Right cardiac atrium (tissue), 5 donors: ENCODE measurements around the gene ZSCAN26. TPM values are rescaled to one million over a fixed set of nuclear protein-coding genes. Genes with fewer than 3 reads are reported as not detected.

ENCODE experiments used
- ATAC-seq, 2 donors: fragments of 200-7000 bp; cut with Tn5 transposase; one replicate each; pipeline versions ENCODE4 v1.8.0 to v1.9.1; 2020; ENCODE audit warnings: moderate library complexity in 2 of 2, mild to moderate bottlenecking in 1 of 2
- DNase-seq, 3 donors: peaks; one replicate each; pipeline ENCODE4 v3.0.0-alpha.2; 2020
- H3K27ac ChIP-seq: one replicate; pipeline ENCODE4 v1.5.1; 2013; ENCODE audit warnings: mild to moderate bottlenecking, low read length, control low read depth, moderate library complexity
- H3K27me3 ChIP-seq: one replicate; pipeline ENCODE4 v1.6.1; 2013; ENCODE audit not compliant: control insufficient read depth, insufficient read depth
- H3K4me1 ChIP-seq: one replicate; pipeline ENCODE4 v1.6.1; 2013; ENCODE audit warnings: low read length; ENCODE audit not compliant: control insufficient read depth, insufficient read depth
- H3K4me3 ChIP-seq: one replicate; pipeline ENCODE4 v1.5.1; 2013; ENCODE audit warnings: low read length, control low read depth
- H3K9me3 ChIP-seq: one replicate; pipeline ENCODE4 v1.6.1; 2013; ENCODE audit warnings: low read length; ENCODE audit not compliant: control insufficient read depth
- WGBS: extraction: QIAGEN DNeasy Blood & Tissue Kit; methylation state at CpG from one replicate; pipeline ENCODE4 v1.1.7; 2013; 5-methylcytosine and 5-hydroxymethylcytosine counted together
- intact Hi-C, 4 donors: fragments of 100-400 bp; cut with DNase I; formaldehyde crosslinking; loops; one replicate each; pipeline versions ENCODE4 v1.11.0 to v1.14.0; 2022 to 2023
- polyA plus RNA-seq: library from polyadenylated mRNA; stranded (reverse); fragments of 200-250 nt; gene quantifications from one replicate; pipeline ENCODE4 v1.2.3, GENCODE V29; 2013
- total RNA-seq, 4 donors: library from RNA; stranded (reverse); fragmentation: NEBNext Ultra II Directional; extraction: Animal tissue kit (Norgen Biotek cat#: 25700); gene quantifications; one replicate each; pipeline ENCODE4 v1.2.1, GENCODE V29; 2021
- donor health status: healthy with polysubstance abuse.
- donor health status: DM: no; HTN: yes; CAD: no.
- donor health status: DM: no; HTN: no; CAD: no.
- donor health status: DM: no; HTN: yes; CAD: no; lungs with severe emphysema.
- donor health status: DM: yes; HTN: yes; CAD: no.

ZSCAN26 gene
- total and polyA plus RNA-seq, 5 donors, result 11.4 to 20.2 (median 12.9) TPM

- intact Hi-C loops, result loop anchor here in 2 of 4 donors (10.0 kb wide), 1 partner anchor 122 kb away; no protein-coding TSS in a partner anchor
Measured at GRCh38 chr6:28257042-28257441, 9.9 kb upstream of the ZSCAN26 start.

DNA sequence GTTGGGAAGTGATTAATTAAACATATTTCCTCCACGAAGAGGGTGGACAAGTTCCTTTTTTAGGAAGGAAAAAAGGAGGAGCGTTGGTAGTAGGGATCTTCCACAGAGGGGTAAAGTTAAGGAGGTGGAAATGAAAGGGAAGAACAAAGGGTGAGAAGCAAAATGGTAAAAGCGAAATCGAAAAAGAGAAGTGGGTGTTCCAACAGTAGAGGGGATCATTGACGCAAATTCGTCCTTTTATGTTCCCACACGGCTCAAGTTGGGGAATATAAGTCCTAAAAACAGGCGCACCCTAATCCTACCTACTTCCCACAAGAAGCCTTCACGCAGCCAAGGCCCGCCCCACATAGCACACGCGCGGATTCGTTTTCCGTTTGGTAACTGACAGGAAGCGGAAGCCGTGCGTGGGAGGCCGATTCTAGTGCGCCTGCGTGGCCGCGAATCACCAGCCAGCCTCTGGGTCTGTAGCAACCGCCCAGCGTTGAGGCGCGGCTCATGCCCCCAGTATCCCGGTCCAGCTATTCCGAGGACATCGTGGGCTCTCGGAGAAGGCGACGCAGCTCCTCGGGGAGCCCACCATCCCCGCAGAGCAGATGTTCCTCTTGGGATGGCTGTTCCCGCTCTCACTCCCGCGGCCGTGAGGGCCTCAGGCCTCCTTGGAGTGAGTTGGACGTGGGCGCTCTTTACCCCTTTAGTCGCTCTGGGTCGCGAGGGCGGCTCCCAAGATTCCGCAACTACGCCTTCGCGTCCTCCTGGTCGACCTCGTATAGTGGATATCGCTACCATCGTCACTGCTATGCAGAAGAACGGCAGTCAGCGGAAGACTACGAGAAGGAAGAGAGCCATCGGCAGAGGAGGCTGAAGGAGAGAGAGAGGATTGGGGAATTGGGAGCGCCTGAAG is 7.8 kb upstream of the ZSCAN26 start, which contains the start of gene NKAPL:
Gene NKAPL, plus strand, starts transcription at position 421 of the 901 bp plus-strand sequence. Its CDS starts 75 bp downstream, at position 496.
- Histone ChIP-seq H3K9me3 (no peaks in the 10 kb centered on the region), H3K4me3 (peak within 1 kb of the TSS; percentile 53), H3K27ac (no peak within 1 kb of the TSS), H3K27me3 (no peaks in the 10 kb centered on the region), H3K4me1 (peaks cover 2% of the 10 kb centered on the region)
- peak; percentile 90 to 95 (median 94) for DNase-seq
- 21% methylated on average over 58 of the region's 58 CpGs for WGBS
- intact Hi-C loops, result loop anchor here in 2 of 4 donors (10.0 kb wide), 1 partner anchor 124 kb away; no protein-coding TSS in a partner anchor
- peak; percentile 95 to 97 for ATAC-seq

More at GRCh38 chr6:28257042-28257441, 9.9 kb upstream of the ZSCAN26 start:
- WGBS, result 0% methylated on average over 1 of the region's 1 CpG
- Histone ChIP-seq H3K9me3 (no peaks in the 10 kb centered on the region), H3K4me1 (peaks cover 2% of the 10 kb centered on the region), H3K27me3 (no peaks in the 10 kb centered on the region), H3K27ac (no peak overlapping the region), H3K4me3 (no peak overlapping the region)
- DNase-seq (no peak), ATAC-seq (no peak)

GRCh38 chr6:28263922-28264321 is 3.0 kb upstream of the ZSCAN26 start:
- intact Hi-C loops, result no loop called here
- no peaks in the 10 kb centered on the region for H3K27me3 ChIP-seq
- H3K9me3 ChIP-seq, result no peaks in the 10 kb centered on the region
- DNase-seq (no peak), ATAC-seq (no peak)
- no peak overlapping the region for H3K27ac ChIP-seq
- H3K4me1 ChIP-seq, result peaks cover 2% of the 10 kb centered on the region
- H3K4me3 ChIP-seq, result no peak overlapping the region
- 61% methylated on average over 2 of the region's 2 CpGs for WGBS

GRCh38 chr6:28264834-28265401 is 2.0 kb upstream of the ZSCAN26 start:
- 50% methylated on average over 4 of the region's 4 CpGs for WGBS
- intact Hi-C loops, result no loop called here

DNA sequence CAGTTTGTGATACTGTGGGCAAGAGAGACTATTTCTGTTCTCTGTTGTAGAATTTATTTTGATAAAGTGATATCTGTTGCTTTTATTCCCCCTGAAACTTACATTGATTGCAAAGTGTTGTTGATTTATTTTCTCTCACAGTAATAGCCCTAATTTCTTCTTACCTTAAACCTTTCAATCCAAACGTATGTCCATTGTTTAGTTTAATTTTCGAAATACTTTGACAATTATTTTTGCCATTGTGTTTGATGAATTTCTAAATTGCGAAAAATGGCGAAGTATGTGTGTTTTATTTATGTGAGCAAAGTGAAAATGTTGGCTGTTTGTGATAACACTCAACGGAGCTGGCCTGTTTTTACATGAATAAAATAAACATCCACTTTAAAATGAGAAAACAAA is 381 bp upstream of the ZSCAN26 start:
- ATAC-seq, result no peak
- no peak overlapping the region for H3K27ac ChIP-seq
- H3K4me3 ChIP-seq, result peak overlapping the region; percentile 84
- WGBS, result 10% methylated on average over 5 of the region's 5 CpGs
- intact Hi-C loops, result no loop called here
- DNase-seq, result no peak
- H3K4me1 ChIP-seq, result peaks cover 2% of the 10 kb centered on the region
- H3K27me3 ChIP-seq, result no peaks in the 10 kb centered on the region
- no peaks in the 10 kb centered on the region for H3K9me3 ChIP-seq

More at GRCh38 chr6:28264834-28265401, 2.0 kb upstream of the ZSCAN26 start:
- peaks cover 2% of the 10 kb centered on the region for H3K4me1 ChIP-seq
- no peak overlapping the region for H3K27ac ChIP-seq
- no peaks in the 10 kb centered on the region for H3K27me3 ChIP-seq
- ATAC-seq (no peak), DNase-seq (no peak)
- no peaks in the 10 kb centered on the region for H3K9me3 ChIP-seq
- no peak overlapping the region for H3K4me3 ChIP-seq

GRCh38 chr6:28267695-28268059 is 734 bp downstream of the ZSCAN26 start:
- ATAC-seq, result no peak
- WGBS, result 1% methylated on average over 1 of the region's 1 CpG
- intact Hi-C loops, result no loop called here
- no peak for DNase-seq
- peak overlapping the region; percentile 84 for H3K4me3 ChIP-seq
- no peaks in the 10 kb centered on the region for H3K27me3 ChIP-seq
- peaks cover 2% of the 10 kb centered on the region for H3K4me1 ChIP-seq
- peak overlapping the region; percentile 76 for H3K27ac ChIP-seq
- no peaks in the 10 kb centered on the region for H3K9me3 ChIP-seq

DNA sequence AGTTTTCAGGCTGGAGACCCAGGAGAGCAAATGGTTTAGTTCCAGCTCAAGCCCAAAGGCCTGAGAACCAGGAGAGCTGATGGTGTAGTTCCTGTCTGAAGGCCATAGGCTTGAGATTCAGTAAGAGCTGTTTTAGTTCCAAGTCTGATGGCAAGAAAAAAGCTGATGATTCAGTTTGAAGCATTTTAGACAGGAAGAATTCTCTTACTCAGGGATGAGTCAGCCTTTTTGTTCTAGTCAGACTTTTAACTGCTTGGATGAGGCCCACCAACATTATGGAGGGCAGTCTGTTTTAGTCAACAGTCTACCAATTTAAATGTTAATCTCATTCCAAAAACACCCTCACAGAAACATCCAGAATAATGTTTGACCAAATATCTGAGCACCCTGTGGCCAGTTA is 2.5 kb downstream of the ZSCAN26 start:
- Histone ChIP-seq H3K9me3 (no peaks in the 10 kb centered on the region), H3K27me3 (no peaks in the 10 kb centered on the region), H3K4me3 (no peak overlapping the region), H3K27ac (no peak overlapping the region), H3K4me1 (peaks cover 2% of the 10 kb centered on the region)
- intact Hi-C loops, result no loop called here
- ATAC-seq, result no peak
- DNase-seq, result no peak

DNA sequence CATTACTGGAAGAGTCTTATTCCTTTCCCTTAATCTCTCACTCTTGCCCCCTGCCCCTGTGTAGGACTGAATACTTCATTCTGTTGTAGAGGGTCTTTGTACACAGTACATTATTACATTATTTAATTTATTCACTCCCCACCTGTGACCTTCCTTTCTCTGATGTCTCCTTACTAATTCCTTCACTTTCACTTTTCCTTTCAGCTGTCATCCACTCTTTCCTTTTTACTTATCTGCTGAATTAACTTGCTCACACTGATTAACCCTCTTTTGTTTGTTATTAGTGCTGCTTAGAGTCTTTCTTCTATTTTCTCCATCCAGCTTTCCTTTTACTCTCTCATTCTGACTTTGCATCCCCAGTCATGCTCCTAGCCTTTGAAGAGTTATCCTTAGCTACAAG is 7.9 kb downstream of the ZSCAN26 start:
- intact Hi-C loops, result loop anchor here in 1 of 4 donors (10.0 kb wide), 1 partner anchor 80 kb away; no protein-coding TSS in a partner anchor

DNA sequence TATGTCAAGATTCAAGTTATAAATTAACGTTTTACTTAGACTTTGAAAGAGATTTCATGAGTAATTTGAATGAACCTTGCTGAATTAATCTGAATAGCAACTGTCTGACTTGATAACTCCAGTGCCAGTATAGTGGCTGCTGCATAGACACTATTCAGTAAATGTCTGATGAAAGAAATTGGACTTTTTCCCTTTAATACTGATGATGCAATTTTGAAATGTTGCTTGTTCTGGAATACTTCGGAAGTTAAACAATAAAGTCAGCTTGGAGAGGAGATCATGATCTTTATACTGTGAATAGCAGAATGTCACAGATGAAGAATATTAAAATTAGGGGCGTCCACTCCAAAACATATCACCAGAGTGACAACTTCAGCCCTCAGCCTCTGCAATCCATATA is 10.8 kb downstream of the ZSCAN26 start:
- H3K4me1 ChIP-seq, result no peaks in the 10 kb centered on the region
- no peak overlapping the region for H3K4me3 ChIP-seq
- intact Hi-C loops, result loop anchor here in 1 of 4 donors (10.0 kb wide), 1 partner anchor 77 kb away; no protein-coding TSS in a partner anchor
- no peak for DNase-seq
- no peak for ATAC-seq
- H3K27ac ChIP-seq, result no peak overlapping the region
- H3K27me3 ChIP-seq, result no peaks in the 10 kb centered on the region
- 66% methylated on average over 3 of the region's 3 CpGs for WGBS
- no peaks in the 10 kb centered on the region for H3K9me3 ChIP-seq

More for the DNA sequence above, 7.9 kb downstream of the ZSCAN26 start:
- Histone ChIP-seq H3K27ac (no peak overlapping the region), H3K4me3 (no peak overlapping the region), H3K4me1 (no peaks in the 10 kb centered on the region), H3K9me3 (no peaks in the 10 kb centered on the region), H3K27me3 (no peaks in the 10 kb centered on the region)
- ATAC-seq (no peak), DNase-seq (no peak)

DNA sequence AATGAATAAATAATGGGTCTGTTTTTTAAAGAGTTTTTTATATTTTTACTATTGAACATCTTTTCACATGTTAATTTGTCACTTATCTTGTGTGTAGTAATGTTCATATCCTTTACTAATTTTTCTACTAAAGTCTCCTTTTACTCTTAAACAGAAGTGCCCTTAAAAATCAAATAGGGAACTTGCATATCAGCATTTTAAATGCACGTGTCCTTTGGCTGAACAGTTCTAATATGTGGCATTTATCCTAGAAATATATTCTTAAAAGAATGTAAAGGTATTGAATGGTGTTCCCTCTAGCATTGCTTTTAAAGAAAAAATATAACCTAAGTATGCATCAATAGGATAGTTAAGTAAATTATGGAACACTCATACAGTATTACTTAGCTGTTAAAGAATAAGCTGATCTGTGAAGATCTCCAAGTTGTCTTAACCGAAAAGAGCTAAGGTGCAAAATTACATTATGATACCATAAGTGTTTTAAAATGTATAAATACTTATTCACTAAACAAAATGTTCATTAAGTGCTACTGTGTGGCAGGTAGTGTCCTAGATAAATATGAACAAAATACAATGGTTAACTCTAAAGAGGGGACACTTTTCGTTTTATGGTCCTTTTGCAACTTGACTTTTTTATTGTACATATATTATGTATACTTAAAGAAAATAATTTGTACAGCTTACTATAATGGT is 13.8 kb downstream of the ZSCAN26 start:
- Histone ChIP-seq H3K4me3 (peak overlapping the region; percentile 97), H3K9me3 (no peaks in the 10 kb centered on the region), H3K27ac (no peak overlapping the region), H3K4me1 (no peaks in the 10 kb centered on the region), H3K27me3 (no peaks in the 10 kb centered on the region)
- DNase-seq (no peak), ATAC-seq (no peak)
- intact Hi-C loops, result loop anchor here in 1 of 4 donors (5.0 kb wide), 1 partner anchor 77 kb away; no protein-coding TSS in a partner anchor
- 36% methylated on average over 3 of the region's 3 CpGs for WGBS
